T47D (cell line): ENCODE data around the gene XRCC3.

Source experiments
- DNase-seq, 2 experiments: peaks; one replicate each; pipeline versions ENCODE4 v3.0.0 to v3.0.0-alpha.2; 2011 to 2012; ENCODE audit warnings: low read depth in 1 of 2, low spot score in 1 of 2
- JUND ChIP-seq: IDR thresholded peaks from 2 replicates; pipeline ENCODE4 v1.6.1; 2012; ENCODE audit warnings: low read depth
- in situ Hi-C: cut with HindIII; loops from 2 replicates; pipeline ENCODE4 v1.10.0; 2016; ENCODE audit warnings: low sequenced_read_pairs, low pct_unique_long_range_greater_than_20kb

The XRCC3 gene

DNA sequence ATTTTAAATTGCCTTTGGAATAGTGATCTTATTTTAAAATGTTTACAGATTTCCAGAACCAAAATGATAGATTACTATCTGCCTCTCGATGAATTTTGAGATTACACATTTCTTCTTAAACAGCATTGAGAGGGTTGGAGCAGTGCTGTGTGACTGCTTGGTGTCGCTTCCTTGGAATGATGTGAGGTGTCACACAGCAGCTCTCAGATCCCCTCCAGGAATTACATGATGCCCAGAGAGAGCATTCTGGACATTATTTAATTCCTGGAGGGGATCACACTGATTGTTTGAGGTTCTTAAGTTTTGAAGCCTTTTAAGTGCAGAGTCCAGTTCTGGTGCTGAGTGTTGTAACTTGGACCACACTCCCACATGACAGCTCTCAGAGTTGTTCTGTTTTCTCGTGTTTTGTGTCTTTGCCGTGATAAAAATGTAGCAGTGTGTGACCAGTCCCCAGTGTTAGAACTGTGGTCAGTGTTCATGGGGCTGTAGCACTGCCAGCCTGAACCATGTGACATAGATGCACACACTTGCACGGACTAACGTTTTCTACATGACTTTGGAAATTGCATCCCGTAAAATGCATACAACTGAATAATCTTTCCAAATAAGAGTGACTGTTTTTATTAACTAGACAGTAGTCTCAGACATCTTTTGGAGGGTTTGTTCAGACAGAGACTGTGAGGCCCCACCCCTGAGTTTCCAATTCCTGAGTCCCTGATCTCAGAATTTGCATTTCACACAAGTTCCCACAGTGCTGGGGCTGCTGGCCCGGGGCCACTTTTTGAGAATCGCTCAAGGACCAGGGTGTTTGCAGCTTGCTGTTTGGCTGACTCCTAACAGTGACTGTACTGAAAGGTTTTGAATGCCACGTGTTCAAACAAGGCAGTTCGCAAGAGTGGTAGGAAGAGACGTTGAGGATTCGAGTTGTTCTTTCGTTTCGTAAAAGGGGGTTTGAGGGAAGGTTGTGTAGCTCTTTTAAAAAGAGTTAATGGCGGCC, 26.0 kb downstream of the XRCC3 start:
- in situ Hi-C loops: no loop called here
- DNase-seq: no peak
- TF ChIP-seq JUND: no peak

DNA sequence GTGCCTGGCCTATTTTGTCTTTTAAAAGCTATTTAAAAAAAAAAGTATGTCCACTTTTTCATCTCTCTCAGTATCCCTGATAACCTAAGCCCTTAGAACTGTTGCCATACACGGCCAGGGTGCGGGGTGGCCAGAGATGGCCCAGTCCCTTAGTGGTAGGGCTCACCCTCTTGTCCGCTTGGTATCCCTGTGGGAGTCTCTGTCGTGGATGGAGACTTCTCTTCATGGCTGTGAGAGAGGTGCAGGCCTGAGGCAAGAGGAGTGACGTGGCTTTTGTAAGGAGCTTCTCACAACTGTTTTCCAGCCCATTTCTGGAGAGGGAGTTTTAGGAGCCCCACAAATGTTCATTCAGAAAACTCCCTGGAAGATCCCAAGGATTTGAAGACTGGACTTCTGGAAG, 26.8 kb downstream of the XRCC3 start:
- DNase-seq: no peak
- in situ Hi-C loops: no loop called here
- TF ChIP-seq JUND: no peak

DNA sequence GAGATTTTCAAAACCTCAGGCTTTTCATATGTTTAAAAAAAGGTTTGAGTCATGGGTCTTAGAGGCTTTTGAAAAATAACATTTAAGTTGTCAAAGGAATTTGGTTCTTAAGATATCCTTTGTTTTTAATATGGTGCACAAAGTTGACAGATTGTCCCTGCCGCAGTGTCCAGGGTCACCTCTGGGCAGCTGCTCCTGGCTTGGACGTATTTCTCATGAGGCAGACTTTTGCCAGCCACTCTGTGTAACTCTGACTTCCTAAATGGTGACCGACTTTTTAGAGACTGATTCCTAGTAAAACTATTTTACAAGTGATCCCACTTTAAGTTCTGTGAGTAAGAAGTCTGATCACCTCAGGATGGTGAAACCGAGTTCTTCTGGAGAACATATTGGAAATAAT, 27.5 kb downstream of the XRCC3 start:
- in situ Hi-C loops: no loop called here
- TF ChIP-seq JUND: no peak

DNA sequence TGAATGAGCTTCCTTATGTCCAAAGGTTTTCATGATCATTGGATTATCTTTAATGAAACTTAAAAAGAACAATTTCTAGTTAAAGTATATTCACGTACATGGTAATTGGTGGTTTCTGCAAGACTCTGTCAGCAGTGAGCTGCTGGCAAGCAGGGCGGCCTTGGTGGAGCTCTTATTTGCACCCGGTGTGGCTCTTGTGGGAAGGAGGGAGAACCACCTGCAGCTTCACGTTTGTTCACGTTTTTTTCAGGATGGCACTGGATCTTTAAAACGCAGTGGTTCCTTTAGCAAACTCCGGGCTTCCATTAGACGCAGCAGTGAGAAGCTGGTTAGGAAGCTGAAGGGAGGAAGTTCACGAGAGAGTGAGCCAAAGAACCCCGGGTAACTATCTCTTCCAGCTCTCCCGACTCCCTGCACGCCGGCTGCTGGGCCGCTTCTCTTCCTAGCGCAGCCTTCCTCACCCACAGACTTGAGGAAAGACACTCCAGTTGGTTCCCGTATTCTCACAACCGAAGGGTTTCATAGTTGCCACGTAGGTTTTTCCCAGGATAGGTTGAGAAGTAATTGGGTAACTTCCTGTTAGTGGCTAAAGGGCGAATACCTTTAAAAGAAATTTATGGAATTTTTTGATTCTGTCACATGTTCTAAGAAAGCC, 28.3 kb downstream of the XRCC3 start:
- TF ChIP-seq JUND: no peak
- in situ Hi-C loops: no loop called here
- DNase-seq: no peak

More for the DNA sequence above, 27.5 kb downstream of the XRCC3 start:
- DNase-seq: no peak

DNA sequence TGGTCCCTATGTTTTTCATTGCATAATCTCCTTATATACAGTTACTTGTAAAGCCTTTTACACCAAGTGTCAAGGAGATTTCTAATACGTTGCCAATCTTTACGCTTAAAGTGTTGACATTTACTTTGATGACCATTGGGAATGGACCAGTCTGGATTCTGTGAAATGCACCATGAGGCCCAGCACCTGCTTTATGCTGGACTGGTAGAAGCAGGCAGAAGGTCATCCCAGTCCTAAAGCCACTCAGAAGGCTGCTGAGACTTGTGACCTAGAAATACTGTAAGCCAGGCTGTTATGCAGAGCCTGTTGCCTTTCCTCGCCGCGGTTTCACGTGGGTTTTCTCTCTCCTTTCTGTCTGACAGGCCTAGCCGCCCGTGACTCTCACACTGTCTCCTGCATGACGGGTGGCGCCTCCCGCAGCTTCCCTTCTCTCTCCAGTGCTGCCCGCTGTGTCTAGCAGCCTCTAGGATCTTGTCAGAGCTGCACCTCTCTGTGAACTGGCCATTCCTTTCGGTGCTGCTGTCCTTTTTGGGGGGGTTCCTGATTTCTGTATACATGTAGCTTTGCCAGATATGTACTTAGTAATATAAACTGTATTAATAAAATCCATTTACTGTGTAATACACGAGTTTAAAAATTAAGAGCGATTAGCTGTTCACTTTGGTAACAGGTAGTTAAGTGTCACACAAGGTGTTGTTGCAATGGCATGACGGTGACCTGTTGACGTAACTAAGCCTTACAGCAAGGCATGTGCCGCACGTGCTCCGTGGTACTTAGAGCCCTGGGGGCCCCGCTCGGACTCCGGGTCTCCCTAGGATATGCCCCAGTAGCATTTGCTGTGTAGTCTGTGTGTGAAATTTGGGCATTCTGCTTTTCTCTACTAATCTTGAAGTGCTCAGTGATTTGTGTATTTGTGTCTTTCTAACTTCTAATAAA, 29.7 kb downstream of the XRCC3 start:
- no peak for DNase-seq
- TF ChIP-seq JUND: no peak
- in situ Hi-C loops: no loop called here

DNA sequence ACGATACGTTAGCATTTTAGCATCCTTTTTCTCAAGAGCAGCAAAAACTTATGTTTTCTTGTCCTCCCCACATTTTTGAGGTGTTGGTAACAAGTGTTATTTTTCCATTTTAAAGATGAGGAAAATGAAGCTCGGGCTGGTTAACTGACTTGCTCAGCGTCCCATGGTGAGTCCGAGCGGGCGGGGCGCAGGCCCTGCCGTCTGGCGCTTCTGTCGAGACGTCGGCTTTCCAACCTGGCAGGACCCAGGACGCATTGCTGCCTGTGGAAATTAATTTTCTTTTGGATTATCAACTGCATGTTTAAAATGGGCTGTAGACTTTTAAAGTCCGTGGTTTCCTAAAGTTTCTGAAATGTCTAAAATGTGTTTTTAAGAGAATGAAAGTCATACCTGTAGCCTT, 30.4 kb downstream of the XRCC3 start:
- TF ChIP-seq JUND: no peak
- in situ Hi-C loops: no loop called here
- no peak for DNase-seq

DNA sequence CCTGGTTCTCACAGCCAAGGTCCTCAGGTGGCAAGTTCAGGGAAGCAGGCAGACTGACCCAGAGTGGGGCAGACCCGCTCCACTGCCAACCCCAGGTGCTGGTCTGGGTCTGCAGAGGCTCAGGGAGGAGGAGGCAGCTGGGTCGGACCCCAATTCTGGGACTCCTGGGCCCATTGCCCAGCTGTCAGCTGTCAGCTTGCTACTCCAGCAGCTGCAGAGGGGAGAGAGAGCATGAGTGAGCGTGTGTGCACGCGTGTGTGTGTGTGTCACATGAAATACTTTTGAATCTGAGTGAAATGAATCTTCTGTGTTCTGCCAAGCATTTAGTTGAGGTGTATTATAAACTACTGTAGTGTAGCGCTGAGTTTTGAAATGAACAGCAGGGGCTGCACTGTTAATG, 30.8 kb downstream of the XRCC3 start:
- in situ Hi-C loops: no loop called here
- DNase-seq: no peak
- TF ChIP-seq JUND: no peak

DNA sequence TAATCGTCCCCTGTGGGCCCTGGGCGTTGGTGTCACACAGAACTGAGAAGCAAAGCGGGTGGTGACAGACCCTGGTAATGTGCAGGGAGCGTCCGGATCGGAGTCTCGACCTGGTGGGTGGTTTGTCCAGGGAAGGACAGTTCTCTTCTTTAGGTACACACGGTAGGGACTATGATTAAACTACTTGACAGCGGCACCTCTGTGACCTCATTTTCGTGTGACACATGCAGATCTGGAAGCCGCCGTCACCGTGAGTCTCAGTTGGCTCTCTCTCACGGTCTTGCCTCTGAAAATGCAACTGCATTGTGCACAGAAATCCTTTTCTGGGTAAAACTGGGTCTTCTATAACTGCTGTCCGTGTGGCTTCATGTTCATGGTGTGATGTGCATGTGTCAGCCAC, 32.1 kb downstream of the XRCC3 start:
- no peak for DNase-seq
- in situ Hi-C loops: no loop called here
- TF ChIP-seq JUND: no peak

DNA sequence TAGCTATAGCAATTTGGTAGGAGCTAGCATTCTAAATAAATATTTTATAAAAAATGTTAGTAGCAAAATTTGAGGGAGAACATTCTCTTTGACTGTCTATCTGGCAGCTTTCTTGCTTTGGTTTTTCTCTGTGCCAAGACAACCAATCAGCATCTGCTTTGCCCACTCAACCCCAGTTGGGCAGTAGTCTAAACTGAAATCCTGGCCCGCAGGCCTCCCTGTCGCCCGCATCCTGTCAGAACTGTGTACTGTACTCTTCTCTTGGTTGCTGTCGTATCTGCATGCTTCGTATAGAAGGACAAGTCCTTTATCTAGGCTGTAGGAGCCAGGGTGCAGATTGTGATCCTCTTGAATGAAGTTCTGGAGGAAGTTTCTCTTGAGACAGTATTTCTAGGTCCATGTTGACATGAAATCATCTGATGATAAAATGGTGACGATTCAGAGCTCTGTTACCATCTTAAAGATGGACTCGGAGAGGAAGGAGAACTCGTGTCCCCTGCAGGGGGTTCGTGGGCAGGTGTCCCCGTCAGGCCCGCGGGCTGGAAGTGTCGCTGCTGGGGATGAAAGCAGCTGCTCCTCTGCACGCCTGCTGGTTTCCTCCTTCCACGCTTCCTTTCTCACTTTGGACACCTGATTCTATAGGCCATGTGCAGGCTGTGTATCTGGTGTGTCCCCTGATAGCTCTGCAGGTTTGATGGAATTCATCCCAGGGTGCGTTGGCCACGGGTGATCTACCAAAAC, 34.6 kb downstream of the XRCC3 start:
- no peak for DNase-seq
- in situ Hi-C loops: no loop called here
- TF ChIP-seq JUND: no peak

DNA sequence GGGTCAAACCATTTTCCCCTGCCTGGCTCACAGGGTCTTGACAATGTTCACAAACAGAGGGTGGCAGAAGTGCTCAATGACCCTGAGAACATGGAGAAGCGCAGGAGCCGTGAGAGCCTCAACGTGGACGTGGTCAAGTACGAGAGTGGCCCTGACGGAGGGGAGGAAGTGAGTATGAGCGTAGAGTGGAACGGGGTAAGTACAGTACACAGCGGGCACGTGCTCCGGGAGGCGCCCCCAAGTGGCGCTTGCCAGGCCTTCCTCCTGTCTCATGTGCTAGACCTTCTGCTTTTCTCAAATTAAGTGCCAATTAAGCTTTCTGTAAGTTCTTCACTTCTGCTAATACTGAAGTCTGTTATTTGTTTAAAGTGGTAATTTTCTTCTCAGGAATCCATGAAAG, 35.9 kb downstream of the XRCC3 start:
- DNase-seq: peak; percentile 38 to 46
- in situ Hi-C loops: no loop called here

DNA sequence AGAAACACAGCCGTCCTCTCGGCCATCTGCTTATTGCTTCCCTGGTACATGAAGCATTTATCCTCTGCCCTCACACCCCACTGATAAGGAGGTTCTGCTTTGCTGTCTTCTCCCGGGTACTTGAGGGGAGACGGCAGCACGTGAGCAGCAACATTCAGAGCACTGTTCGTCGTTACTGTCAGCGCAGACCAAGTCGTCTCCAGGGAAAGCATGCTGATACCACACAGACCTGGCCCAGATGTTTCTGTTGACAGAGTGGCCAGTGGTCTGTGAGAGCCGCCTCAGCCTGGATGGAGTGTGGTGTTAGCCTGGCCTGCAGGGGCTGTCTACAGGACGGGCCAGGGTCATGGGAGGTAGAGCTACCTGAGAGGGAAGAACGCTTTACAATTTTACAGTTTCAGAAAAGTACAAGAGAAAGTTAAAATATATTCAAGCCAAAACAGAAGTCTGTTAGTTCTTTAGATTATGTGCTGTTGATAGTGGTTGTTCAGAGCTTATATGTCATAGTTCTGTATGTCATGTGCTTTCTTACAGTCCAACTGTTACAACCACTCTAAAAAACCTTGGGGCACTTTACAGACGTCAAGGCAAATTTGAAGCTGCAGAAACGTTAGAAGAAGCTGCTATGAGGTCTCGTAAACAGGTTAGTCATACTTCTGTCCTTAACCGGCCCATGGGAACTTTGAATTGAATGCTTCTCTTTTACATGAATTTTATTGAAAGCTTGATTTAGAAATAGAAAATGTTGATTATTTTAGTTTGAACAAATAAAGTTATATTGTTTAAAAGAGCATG, 38.2 kb downstream of the XRCC3 start:
- in situ Hi-C loops: no loop called here
- DNase-seq: no peak
- no peak for TF ChIP-seq JUND

More for the DNA sequence above, 35.9 kb downstream of the XRCC3 start:
- no peak for TF ChIP-seq JUND
